ENCODE data around the gene GALNT17.

The GALNT17 gene

DNA sequence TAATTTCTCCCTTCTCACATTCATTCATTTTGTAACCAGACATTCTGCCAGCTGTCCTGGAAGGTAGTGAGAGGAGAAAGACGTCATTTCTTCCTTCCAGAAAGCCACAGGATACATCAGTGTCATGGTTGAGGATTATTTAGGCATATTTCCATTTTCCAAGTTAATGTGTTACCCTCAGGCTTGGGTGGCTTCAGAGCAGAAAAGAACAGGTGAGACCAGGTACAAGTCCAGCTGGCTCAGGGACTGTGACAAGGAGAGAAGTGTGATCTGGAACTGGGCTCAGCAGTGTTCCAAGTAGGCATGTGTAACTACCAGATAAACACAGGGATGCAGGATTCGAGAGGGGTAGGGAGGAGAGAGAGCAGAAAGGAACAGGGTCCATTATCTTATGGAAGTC is 386.9 kb downstream of the GALNT17 start:
- H3K79me2 ChIP-seq (ENCODE audit: control insufficient read depth, insufficient read depth, low read length, unreplicated experiment), result no peaks in the 10 kb centered on the region
- H3K4me3 ChIP-seq (ENCODE audit: low read depth, low read length), result no peak overlapping the region
- no peak overlapping the region for H3K27ac ChIP-seq (ENCODE audit: low read depth, low read length)
- H3K27me3 ChIP-seq (ENCODE audit: insufficient read depth, low read length), result no peaks in the 10 kb centered on the region
- no peaks in the 10 kb centered on the region for H3K4me1 ChIP-seq (ENCODE audit: control insufficient read depth, insufficient read depth, low read length, unreplicated experiment)
- H3K36me3 ChIP-seq (ENCODE audit: insufficient read depth, low read length), result no peaks in the 10 kb centered on the region
- H2AFZ ChIP-seq (ENCODE audit: low read length, unreplicated experiment), result no peak overlapping the region

DNA sequence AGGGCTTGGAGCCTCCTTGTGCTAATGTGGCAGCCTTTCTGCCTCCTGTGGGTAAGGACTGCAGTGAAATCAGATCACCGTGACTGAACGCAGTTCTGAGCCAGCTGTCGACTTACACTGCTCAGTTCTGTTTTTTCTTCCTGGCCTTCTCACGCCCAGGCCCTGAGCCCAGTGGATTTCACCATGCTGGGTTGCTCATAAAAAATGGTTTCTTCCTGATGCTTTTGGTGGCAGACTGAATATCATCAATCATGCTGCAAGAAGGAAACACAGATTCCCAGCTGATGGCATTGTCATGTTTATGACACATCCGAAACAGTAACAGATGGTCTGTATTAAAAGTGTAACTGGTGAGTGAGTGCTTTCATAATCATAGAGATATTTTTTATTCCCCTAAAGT is 389.6 kb downstream of the GALNT17 start:
- Histone ChIP-seq H3K27me3 (ENCODE audit: insufficient read depth, low read length) (no peaks in the 10 kb centered on the region), H2AFZ (ENCODE audit: low read length, unreplicated experiment) (no peak overlapping the region), H3K27ac (ENCODE audit: low read depth, low read length) (no peak overlapping the region)

DNA sequence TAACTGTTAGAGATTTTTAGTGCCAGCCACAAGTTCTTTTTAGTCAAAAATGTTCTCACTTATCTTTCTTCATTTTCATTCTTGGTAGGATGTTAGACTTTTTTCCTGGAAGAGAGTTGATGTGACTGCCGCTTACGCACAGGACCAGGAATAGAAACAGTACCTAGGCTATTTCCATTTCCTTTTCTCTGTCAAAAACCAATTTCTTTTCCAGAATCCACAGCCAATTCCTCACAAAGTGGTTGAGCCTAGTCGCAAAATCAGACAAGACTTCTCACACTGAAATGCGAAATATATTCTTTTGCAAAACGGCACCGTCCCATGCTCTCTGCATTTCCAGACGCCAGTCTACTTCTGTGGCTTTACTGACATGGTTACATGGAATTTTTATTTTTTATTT is 394.2 kb downstream of the GALNT17 start:
- Histone ChIP-seq H3K79me2 (ENCODE audit: control insufficient read depth, insufficient read depth, low read length, unreplicated experiment) (no peaks in the 10 kb centered on the region), H3K27me3 (ENCODE audit: insufficient read depth, low read length) (no peaks in the 10 kb centered on the region), H3K27ac (ENCODE audit: low read depth, low read length) (no peak overlapping the region), H2AFZ (ENCODE audit: low read length, unreplicated experiment) (no peak overlapping the region), H3K4me3 (ENCODE audit: low read depth, low read length) (no peak overlapping the region), H3K36me3 (ENCODE audit: insufficient read depth, low read length) (no peaks in the 10 kb centered on the region), H3K4me1 (ENCODE audit: control insufficient read depth, insufficient read depth, low read length, unreplicated experiment) (no peaks in the 10 kb centered on the region)

More for the DNA sequence above, 389.6 kb downstream of the GALNT17 start:
- Histone ChIP-seq H3K4me1 (ENCODE audit: control insufficient read depth, insufficient read depth, low read length, unreplicated experiment) (no peaks in the 10 kb centered on the region), H3K4me3 (ENCODE audit: low read depth, low read length) (no peak overlapping the region), H3K79me2 (ENCODE audit: control insufficient read depth, insufficient read depth, low read length, unreplicated experiment) (no peaks in the 10 kb centered on the region), H3K36me3 (ENCODE audit: insufficient read depth, low read length) (no peaks in the 10 kb centered on the region)

DNA sequence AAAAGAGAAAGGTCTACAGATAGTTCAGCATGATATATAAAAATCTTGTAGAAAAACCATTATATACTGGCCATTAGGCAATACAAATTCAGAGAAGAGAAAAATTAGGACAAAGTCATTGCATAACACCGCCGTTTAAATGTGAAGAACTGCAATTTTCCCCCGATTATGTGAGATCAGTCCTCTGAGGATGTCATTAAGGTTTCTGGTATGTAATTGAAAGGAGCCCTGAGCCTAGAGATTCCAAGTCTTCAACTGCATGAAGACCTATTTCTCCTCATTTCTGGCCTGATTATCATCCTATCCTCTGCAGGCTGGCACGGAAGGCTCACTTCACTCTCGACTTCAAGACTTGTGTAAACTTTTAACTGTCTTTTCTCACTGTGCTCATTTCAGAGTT is 395.3 kb downstream of the GALNT17 start:
- H3K4me3 ChIP-seq (ENCODE audit: low read depth, low read length), result no peak overlapping the region
- H3K27me3 ChIP-seq (ENCODE audit: insufficient read depth, low read length), result no peaks in the 10 kb centered on the region
- H2AFZ ChIP-seq (ENCODE audit: low read length, unreplicated experiment), result no peak overlapping the region
- H3K79me2 ChIP-seq (ENCODE audit: control insufficient read depth, insufficient read depth, low read length, unreplicated experiment), result no peaks in the 10 kb centered on the region
- H3K27ac ChIP-seq (ENCODE audit: low read depth, low read length), result no peak overlapping the region
- no peaks in the 10 kb centered on the region for H3K4me1 ChIP-seq (ENCODE audit: control insufficient read depth, insufficient read depth, low read length, unreplicated experiment)
- H3K36me3 ChIP-seq (ENCODE audit: insufficient read depth, low read length), result no peaks in the 10 kb centered on the region

DNA sequence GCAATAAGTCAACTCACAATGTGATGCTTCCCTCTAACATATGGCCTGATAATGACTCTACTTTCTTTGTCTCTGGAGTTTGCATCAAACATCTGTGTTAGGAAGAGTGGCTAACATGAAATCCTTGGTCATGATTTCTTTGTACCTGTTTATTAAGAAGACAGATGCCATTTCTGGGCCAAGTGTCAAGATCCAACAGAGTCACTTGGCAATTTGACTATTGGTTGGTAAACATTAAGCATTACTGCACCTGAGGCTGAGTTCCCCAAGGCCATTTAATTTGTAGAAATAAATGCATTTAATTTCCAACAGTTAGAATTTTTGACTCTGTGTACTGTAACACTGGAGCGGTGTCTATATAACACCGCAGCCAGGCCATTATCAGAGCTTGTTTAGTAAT is 403.7 kb downstream of the GALNT17 start:
- Histone ChIP-seq H3K79me2 (ENCODE audit: control insufficient read depth, insufficient read depth, low read length, unreplicated experiment) (no peaks in the 10 kb centered on the region), H3K36me3 (ENCODE audit: insufficient read depth, low read length) (no peaks in the 10 kb centered on the region), H2AFZ (ENCODE audit: low read length, unreplicated experiment) (no peak overlapping the region), H3K27me3 (ENCODE audit: insufficient read depth, low read length) (no peaks in the 10 kb centered on the region), H3K4me1 (ENCODE audit: control insufficient read depth, insufficient read depth, low read length, unreplicated experiment) (no peaks in the 10 kb centered on the region), H3K4me3 (ENCODE audit: low read depth, low read length) (no peak overlapping the region), H3K27ac (ENCODE audit: low read depth, low read length) (no peak overlapping the region)

DNA sequence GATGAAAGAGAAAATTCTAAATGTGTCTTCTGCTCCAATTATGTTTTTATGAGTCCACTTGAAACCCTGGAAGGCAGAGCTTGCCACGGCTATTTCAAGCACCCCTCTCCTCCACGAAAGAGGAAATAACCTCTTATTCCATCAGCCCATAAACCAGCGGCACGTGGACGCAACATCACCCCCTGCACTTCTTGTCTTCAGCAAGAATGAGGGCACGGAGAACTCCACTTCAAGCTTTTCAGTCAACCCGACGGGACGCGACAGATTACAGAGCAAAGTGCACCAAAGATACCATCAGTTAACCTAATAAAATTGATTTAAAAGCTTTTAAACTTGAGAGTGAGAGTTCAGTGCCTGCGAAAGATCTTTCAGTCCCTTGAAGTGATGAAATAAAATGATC is 406.3 kb downstream of the GALNT17 start:
- H3K4me3 ChIP-seq (ENCODE audit: low read depth, low read length), result no peak overlapping the region

DNA sequence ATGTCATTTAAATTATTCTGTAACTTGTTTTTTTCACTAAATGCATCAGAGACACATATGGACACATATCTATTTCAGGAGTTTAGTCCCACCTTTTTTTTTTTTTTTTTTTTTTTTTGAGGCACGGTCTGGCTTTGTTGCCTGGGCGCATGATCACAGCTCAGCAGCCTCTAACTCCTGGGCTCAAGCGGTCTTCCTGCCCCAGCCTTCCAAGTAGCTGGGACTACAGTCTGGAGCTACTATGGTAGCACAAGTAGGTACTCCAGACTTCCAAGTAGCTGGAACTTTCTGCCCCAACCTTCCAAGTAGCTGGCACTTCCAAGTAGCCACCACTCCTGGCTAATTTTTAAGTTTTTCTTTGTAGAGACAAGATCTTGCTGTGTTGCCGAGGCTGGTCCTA is 407.7 kb downstream of the GALNT17 start:
- Histone ChIP-seq H3K4me1 (ENCODE audit: control insufficient read depth, insufficient read depth, low read length, unreplicated experiment) (no peaks in the 10 kb centered on the region), H3K4me3 (ENCODE audit: low read depth, low read length) (no peak overlapping the region), H3K27me3 (ENCODE audit: insufficient read depth, low read length) (no peaks in the 10 kb centered on the region), H3K79me2 (ENCODE audit: control insufficient read depth, insufficient read depth, low read length, unreplicated experiment) (no peaks in the 10 kb centered on the region), H2AFZ (ENCODE audit: low read length, unreplicated experiment) (no peak overlapping the region), H3K36me3 (ENCODE audit: insufficient read depth, low read length) (no peaks in the 10 kb centered on the region), H3K27ac (ENCODE audit: low read depth, low read length) (no peak overlapping the region)

More for the DNA sequence above, 406.3 kb downstream of the GALNT17 start:
- H3K36me3 ChIP-seq (ENCODE audit: insufficient read depth, low read length), result no peaks in the 10 kb centered on the region
- no peaks in the 10 kb centered on the region for H3K27me3 ChIP-seq (ENCODE audit: insufficient read depth, low read length)
- H3K27ac ChIP-seq (ENCODE audit: low read depth, low read length), result no peak overlapping the region
- no peaks in the 10 kb centered on the region for H3K79me2 ChIP-seq (ENCODE audit: control insufficient read depth, insufficient read depth, low read length, unreplicated experiment)
- H2AFZ ChIP-seq (ENCODE audit: low read length, unreplicated experiment), result no peak overlapping the region
- H3K4me1 ChIP-seq (ENCODE audit: control insufficient read depth, insufficient read depth, low read length, unreplicated experiment), result no peaks in the 10 kb centered on the region

DNA sequence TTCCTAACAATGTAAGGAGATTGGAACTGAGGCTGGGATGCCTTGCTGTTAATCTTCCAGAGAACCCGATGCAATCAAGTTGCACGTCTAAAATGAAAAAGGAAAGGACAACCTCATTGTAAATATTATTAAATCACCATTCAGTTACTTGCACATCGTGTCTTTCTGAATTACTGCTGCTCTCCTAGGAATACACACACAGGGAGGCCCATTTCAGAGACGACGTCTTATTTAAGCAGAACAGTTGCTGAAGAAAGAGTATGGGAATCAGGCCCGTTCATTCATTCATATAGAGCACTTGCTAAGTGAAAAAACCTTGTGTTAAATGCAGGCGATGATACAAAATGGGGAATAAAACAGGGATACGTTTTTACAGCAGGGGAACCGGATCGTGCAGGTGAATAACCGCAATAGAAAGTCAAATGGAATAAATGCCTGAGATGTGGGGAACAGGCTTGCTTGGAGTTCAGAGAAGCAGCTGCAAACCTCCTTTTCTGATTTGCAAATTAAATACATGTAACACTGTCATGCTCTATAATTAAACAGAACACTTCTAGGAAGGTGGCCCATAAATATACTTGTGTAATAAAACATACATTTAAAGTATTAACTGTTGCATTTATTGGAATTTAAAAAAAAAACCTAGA is 409.9 kb downstream of the GALNT17 start:
- Histone ChIP-seq H3K4me3 (ENCODE audit: low read depth, low read length) (no peak overlapping the region), H3K79me2 (ENCODE audit: control insufficient read depth, insufficient read depth, low read length, unreplicated experiment) (no peaks in the 10 kb centered on the region), H3K27me3 (ENCODE audit: insufficient read depth, low read length) (no peaks in the 10 kb centered on the region), H3K36me3 (ENCODE audit: insufficient read depth, low read length) (no peaks in the 10 kb centered on the region), H3K27ac (ENCODE audit: low read depth, low read length) (no peak overlapping the region), H3K4me1 (ENCODE audit: control insufficient read depth, insufficient read depth, low read length, unreplicated experiment) (no peaks in the 10 kb centered on the region), H2AFZ (ENCODE audit: low read length, unreplicated experiment) (no peak overlapping the region)

DNA sequence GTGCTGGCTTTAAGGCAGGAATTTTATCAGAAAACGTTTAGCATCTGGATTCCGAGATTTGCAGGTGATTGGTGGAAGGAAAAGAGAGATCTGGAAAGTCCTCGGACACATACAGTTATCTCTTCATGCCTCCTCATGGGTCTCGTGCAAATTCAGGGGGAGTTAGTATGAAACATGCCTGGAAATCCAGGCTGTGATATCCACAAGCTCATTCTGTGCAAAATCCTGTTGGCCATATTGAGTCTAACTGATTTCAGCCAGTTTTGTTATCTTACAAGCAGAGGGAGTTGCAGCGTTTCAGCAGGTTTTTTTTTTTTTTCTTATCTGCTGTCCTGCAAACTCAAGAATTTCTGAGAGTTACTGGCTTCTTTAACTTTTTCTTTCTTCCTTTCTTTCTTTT is 411.5 kb downstream of the GALNT17 start:
- H3K79me2 ChIP-seq (ENCODE audit: control insufficient read depth, insufficient read depth, low read length, unreplicated experiment), result no peaks in the 10 kb centered on the region
- no peaks in the 10 kb centered on the region for H3K27me3 ChIP-seq (ENCODE audit: insufficient read depth, low read length)
- no peak overlapping the region for H2AFZ ChIP-seq (ENCODE audit: low read length, unreplicated experiment)
- no peak overlapping the region for H3K4me3 ChIP-seq (ENCODE audit: low read depth, low read length)
- H3K4me1 ChIP-seq (ENCODE audit: control insufficient read depth, insufficient read depth, low read length, unreplicated experiment), result no peaks in the 10 kb centered on the region
- no peak overlapping the region for H3K27ac ChIP-seq (ENCODE audit: low read depth, low read length)
- no peaks in the 10 kb centered on the region for H3K36me3 ChIP-seq (ENCODE audit: insufficient read depth, low read length)

DNA sequence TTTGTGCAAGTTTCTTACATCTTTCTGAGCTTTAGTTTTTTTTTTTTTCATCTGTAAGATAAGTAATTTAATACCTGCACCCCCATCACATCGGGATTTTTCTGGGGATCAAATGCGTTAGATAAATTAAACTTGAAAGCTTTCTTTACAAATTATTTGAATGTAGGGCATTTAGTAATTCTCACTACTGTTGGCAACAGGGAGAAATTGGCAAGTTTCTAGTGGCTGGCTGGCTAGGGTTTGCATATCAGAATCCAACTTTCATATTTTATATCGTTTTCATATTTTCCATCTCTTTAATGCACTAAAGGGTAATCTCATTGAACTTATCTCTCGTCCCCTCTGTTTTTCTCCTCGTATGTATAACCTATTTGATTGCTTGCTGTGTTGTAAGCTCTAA is 412.9 kb downstream of the GALNT17 start:
- H3K4me1 ChIP-seq (ENCODE audit: control insufficient read depth, insufficient read depth, low read length, unreplicated experiment), result no peaks in the 10 kb centered on the region
- no peak overlapping the region for H2AFZ ChIP-seq (ENCODE audit: low read length, unreplicated experiment)
- H3K79me2 ChIP-seq (ENCODE audit: control insufficient read depth, insufficient read depth, low read length, unreplicated experiment), result no peaks in the 10 kb centered on the region
- no peak overlapping the region for H3K4me3 ChIP-seq (ENCODE audit: low read depth, low read length)
- H3K27ac ChIP-seq (ENCODE audit: low read depth, low read length), result no peak overlapping the region
- H3K36me3 ChIP-seq (ENCODE audit: insufficient read depth, low read length), result no peaks in the 10 kb centered on the region
- no peaks in the 10 kb centered on the region for H3K27me3 ChIP-seq (ENCODE audit: insufficient read depth, low read length)

DNA sequence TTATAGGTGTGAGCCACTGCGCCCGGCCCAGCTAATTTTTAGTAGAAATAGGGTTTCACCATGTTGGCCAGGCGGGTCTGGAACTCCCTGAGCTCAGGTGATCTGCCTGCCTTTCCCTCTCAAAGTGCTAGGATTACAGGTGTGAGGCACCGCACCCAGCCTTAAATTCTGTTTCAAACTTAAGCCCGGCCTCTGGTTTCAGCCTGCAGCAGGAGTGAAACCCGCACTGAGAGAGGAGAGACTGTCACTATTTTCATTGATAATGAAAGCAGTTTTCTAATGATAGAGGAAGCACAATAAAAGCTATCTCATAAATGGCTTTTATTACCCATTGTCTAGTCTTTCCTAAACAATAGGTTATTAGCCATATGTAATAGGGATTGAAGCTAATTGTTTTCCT is 415.5 kb downstream of the GALNT17 start:
- Histone ChIP-seq H3K4me3 (ENCODE audit: low read depth, low read length) (no peak overlapping the region), H3K27me3 (ENCODE audit: insufficient read depth, low read length) (no peaks in the 10 kb centered on the region), H3K27ac (ENCODE audit: low read depth, low read length) (no peak overlapping the region), H3K36me3 (ENCODE audit: insufficient read depth, low read length) (no peaks in the 10 kb centered on the region), H3K4me1 (ENCODE audit: control insufficient read depth, insufficient read depth, low read length, unreplicated experiment) (no peaks in the 10 kb centered on the region), H3K79me2 (ENCODE audit: control insufficient read depth, insufficient read depth, low read length, unreplicated experiment) (no peaks in the 10 kb centered on the region), H2AFZ (ENCODE audit: low read length, unreplicated experiment) (no peak overlapping the region)
